Measurements from ENCODE around the gene WWP2. TPM values are rescaled to one million over a fixed set of nuclear protein-coding genes. Genes with fewer than 3 reads are reported as not detected.
A peak's percentile ranks its signal among the peaks of the same experiment; 100 is the strongest.

The WWP2 gene
- total RNA-seq (2013): 55.6 TPM
- polyA plus RNA-seq (10 to 100 TPM; 29.6 to 54.4 (median 46.0) TPM), polyA minus RNA-seq (43.6 and 63.7 TPM in 2 replicates), total RNA-seq (29.9 to 102 (median 73.3) reads per million in 11 experiments)

- peaks cover 1 to 5% (median 3%) of the 10 kb centered on the region in 3 donors for H3K27me3 Mint-ChIP-seq (ENCODE audit: low read depth in 3 of 3)
- H2AFZ ChIP-seq (ENCODE audit: insufficient read depth, low read depth, low read length, poor library complexity, severe bottlenecking): peak within 1 kb of the TSS; percentile 94
- peak within 1 kb of the TSS; percentile 98 for H3K9ac ChIP-seq (ENCODE audit: insufficient read depth, low read length, poor library complexity, severe bottlenecking)
- no peaks in the 10 kb centered on the region for H3K9me3 ChIP-seq (replicated peaks in 1 of 2; ENCODE audit: control insufficient read depth in 1 of 2, insufficient read depth in 1 of 2, low read length in 2 of 2)
- intact Hi-C loops (cut with micrococcal nuclease): no loop called here
- no peaks in the 10 kb centered on the region for H3K36me3 ChIP-seq (replicated peaks in 1 of 2; ENCODE audit: control insufficient read depth in 1 of 2, insufficient read depth in 2 of 2, low read length in 2 of 2)
- peaks cover 11 to 14% of the 10 kb centered on the region in 2 donors for H3K36me3 Mint-ChIP-seq
- TF ChIP-seq, protein P1, sequence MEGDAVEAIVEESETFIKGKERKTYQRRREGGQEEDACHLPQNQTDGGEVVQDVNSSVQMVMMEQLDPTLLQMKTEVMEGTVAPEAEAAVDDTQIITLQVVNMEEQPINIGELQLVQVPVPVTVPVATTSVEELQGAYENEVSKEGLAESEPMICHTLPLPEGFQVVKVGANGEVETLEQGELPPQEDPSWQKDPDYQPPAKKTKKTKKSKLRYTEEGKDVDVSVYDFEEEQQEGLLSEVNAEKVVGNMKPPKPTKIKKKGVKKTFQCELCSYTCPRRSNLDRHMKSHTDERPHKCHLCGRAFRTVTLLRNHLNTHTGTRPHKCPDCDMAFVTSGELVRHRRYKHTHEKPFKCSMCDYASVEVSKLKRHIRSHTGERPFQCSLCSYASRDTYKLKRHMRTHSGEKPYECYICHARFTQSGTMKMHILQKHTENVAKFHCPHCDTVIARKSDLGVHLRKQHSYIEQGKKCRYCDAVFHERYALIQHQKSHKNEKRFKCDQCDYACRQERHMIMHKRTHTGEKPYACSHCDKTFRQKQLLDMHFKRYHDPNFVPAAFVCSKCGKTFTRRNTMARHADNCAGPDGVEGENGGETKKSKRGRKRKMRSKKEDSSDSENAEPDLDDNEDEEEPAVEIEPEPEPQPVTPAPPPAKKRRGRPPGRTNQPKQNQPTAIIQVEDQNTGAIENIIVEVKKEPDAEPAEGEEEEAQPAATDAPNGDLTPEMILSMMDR (IDR thresholded peaks at IDR 0.05): no peak
- peak within 1 kb of the TSS; percentile 89 to 98 for H3K27ac ChIP-seq (ENCODE audit: low read depth in 1 of 2, low read length in 2 of 2)
- peaks cover 20% of the 10 kb centered on the region for H3K4me1 Mint-ChIP-seq
- no peaks in the 10 kb centered on the region for H3K27me3 ChIP-seq (ENCODE audit: control insufficient read depth in 2 of 2, insufficient read depth in 2 of 2, low read length in 2 of 2)
- H4K20me1 ChIP-seq (ENCODE audit: insufficient read depth, low read length): peaks cover 40% of the 10 kb centered on the region
- WGBS (ENCODE audit: insufficient coverage): under 1% methylated on average over 59 of the region's 68 CpGs
- H3K27ac Mint-ChIP-seq: peak within 1 kb of the TSS; percentile 90 to 97 (median 94)
- H3K4me3 Mint-ChIP-seq: peak within 1 kb of the TSS; percentile 94 to 98
- peak within 1 kb of the TSS; percentile 92 to 98 (median 93) for H3K4me3 ChIP-seq (replicated peaks in 1 of 3; ENCODE audit: low read depth in 2 of 3, low read length in 3 of 3)
- peak; percentile 75 to 79 (median 78) for DNase-seq
- H3K4me2 ChIP-seq (replicated peaks; ENCODE audit: extremely low read depth, low read length, poor library complexity, severe bottlenecking): peak within 1 kb of the TSS; percentile 92
- H3K79me2 ChIP-seq (ENCODE audit: insufficient read depth, low read length): peaks cover 56% of the 10 kb centered on the region
- peaks cover 13 to 20% of the 10 kb centered on the region in 2 donors for H3K4me1 ChIP-seq (ENCODE audit: control insufficient read depth in 1 of 2, insufficient read depth in 2 of 2, low read length in 2 of 2)
- H3K9me3 Mint-ChIP-seq: no peaks in the 10 kb centered on the region
Observed at GRCh38 chr16:69761983-69762813, at the start of gene WWP2. WWP2 (plus strand) TSS chr16:69762332; CDS start chr16:69787011, 24,679 bp downstream.

DNA sequence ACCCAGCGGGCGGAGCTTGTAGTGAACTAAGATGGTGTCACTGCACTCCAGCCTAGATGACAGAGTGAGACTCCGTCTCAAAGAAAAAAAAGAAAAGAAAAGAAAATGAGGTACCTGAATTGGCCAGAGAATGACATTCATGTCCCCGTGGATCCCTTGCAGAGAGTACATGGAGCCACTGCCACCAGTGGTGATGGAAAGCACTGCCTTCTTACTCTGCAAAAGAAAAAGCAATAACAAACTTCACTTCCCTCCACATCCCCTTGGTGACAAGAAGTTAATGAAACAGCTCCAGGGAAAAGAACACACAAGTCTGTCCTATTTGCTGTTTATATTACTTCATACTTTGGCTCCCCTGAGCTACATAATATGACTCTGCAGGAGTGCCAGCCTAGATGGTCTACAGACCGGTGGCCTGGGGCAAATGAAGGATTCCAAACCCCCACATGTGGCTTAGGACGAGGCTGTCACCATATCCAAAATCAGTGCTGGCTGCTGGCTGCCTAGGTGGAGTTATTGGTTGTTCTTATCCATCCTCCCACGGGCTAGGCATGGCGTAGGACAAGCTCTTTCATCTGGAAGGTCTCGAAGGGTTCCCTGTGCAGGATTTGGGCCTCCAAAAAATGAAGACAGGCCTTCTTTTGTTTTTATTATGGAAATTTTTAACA lies 49.1 kb upstream of the WWP2 start:
- no peak overlapping the region for H2AFZ ChIP-seq (ENCODE audit: insufficient read depth, low read depth, low read length, poor library complexity, severe bottlenecking)
- H3K9ac ChIP-seq (ENCODE audit: insufficient read depth, low read length, poor library complexity, severe bottlenecking): no peak overlapping the region
- intact Hi-C loops (cut with micrococcal nuclease): loop anchor here in 1 of 2 donors (5.0 kb wide), 1 partner anchor 39 kb away; the partner anchor contains the start of gene NOB1
- Mint-ChIP-seq H3K27ac (no peak overlapping the region), H3K4me3 (no peak overlapping the region), H3K9me3 (no peaks in the 10 kb centered on the region), H3K36me3 (peaks cover 8 to 17% of the 10 kb centered on the region in 2 donors), H3K27me3 (ENCODE audit: low read depth in 3 of 3) (peaks cover 0 to 2% (median 0%) of the 10 kb centered on the region in 3 donors), H3K4me1 (no peaks in the 10 kb centered on the region)
- H4K20me1 ChIP-seq (ENCODE audit: insufficient read depth, low read length): no peaks in the 10 kb centered on the region
- no peak overlapping the region for H3K27ac ChIP-seq (ENCODE audit: low read depth in 1 of 2, low read length in 2 of 2)
- no peaks in the 10 kb centered on the region for H3K27me3 ChIP-seq (ENCODE audit: control insufficient read depth in 2 of 2, insufficient read depth in 2 of 2, low read length in 2 of 2)
- H3K79me2 ChIP-seq (ENCODE audit: insufficient read depth, low read length): no peaks in the 10 kb centered on the region
- no peak overlapping the region for H3K4me2 ChIP-seq (replicated peaks; ENCODE audit: extremely low read depth, low read length, poor library complexity, severe bottlenecking)
- H3K9me3 ChIP-seq (replicated peaks in 1 of 2; ENCODE audit: control insufficient read depth in 1 of 2, insufficient read depth in 1 of 2, low read length in 2 of 2): no peaks in the 10 kb centered on the region
- DNase-seq: no peak
- H3K4me3 ChIP-seq (replicated peaks in 1 of 3; ENCODE audit: low read depth in 2 of 3, low read length in 3 of 3): no peak overlapping the region
- H3K4me1 ChIP-seq (ENCODE audit: control insufficient read depth in 1 of 2, insufficient read depth in 2 of 2, low read length in 2 of 2): no peaks in the 10 kb centered on the region
- H3K36me3 ChIP-seq (replicated peaks in 1 of 2; ENCODE audit: control insufficient read depth in 1 of 2, insufficient read depth in 2 of 2, low read length in 2 of 2): peaks cover 0 to 6% of the 10 kb centered on the region in 2 donors
- WGBS (ENCODE audit: insufficient coverage): 100% methylated on average over 3 of the region's 9 CpGs
- TF ChIP-seq, protein P1 (IDR thresholded peaks at IDR 0.05): no peak
